ENCODE results near the gene RNASE11. TPM values are rescaled to one million over a fixed set of nuclear protein-coding genes. Genes with fewer than 3 reads are reported as not detected.
"Not testable (repeated sequence)": the region's sequence is repeated elsewhere in the genome, so short reads cannot be mapped to it uniquely, and the experiment has no call there.

RNASE11 gene
- total RNA-seq, 2 experiments from 2014 or later = not detected

GRCh38 chr14:20595726-20596125 is 7.9 kb upstream of the RNASE11 start:
- POLR2A ChIA-PET; H3K36me3 Mint-ChIP-seq (ENCODE audit: low read depth); H3K4me1 Mint-ChIP-seq; H3K9me3 Mint-ChIP-seq; H3K4me3 Mint-ChIP-seq; DNase-seq; H3K27ac Mint-ChIP-seq; CTCF ChIA-PET; H3K27me3 Mint-ChIP-seq: not testable (repeated sequence)

GRCh38 chr14:20592574-20592973 is 4.8 kb upstream of the RNASE11 start:
- Mint-ChIP-seq H3K27ac (no peak overlapping the region), H3K9me3 (no peaks in the 10 kb centered on the region), H3K36me3 (ENCODE audit: low read depth) (no peaks in the 10 kb centered on the region), H3K27me3 (peaks cover 7% of the 10 kb centered on the region), H3K4me1 (peaks cover 5% of the 10 kb centered on the region), H3K4me3 (no peak overlapping the region)
- no peak for DNase-seq
- ChIA-PET POLR2A (no interaction called here), CTCF (interaction anchor here (0.9 kb wide), 1 partner anchor 17 kb away, joined by 3 read pairs; no protein-coding TSS in a partner anchor)

GRCh38 chr14:20591235-20591634 is 3.4 kb upstream of the RNASE11 start, which contains the start of gene RNASE12:
TSS of gene RNASE12 (minus strand) at chr14:20591376. CDS start at chr14:20590723, 653 bp downstream.
- peaks cover 7% of the 10 kb centered on the region for H3K27me3 Mint-ChIP-seq
- H3K36me3 Mint-ChIP-seq (ENCODE audit: low read depth) = no peaks in the 10 kb centered on the region
- peaks cover 12% of the 10 kb centered on the region for H3K4me1 Mint-ChIP-seq
- H3K9me3 Mint-ChIP-seq = no peaks in the 10 kb centered on the region
- H3K4me3 Mint-ChIP-seq = no peak within 1 kb of the TSS
- no peak within 1 kb of the TSS for H3K27ac Mint-ChIP-seq
- ChIA-PET CTCF (no interaction called here), POLR2A (no interaction called here)
- DNase-seq = no peak

GRCh38 chr14:20583908-20584307 is 3.9 kb downstream of the RNASE11 start:
- no peaks in the 10 kb centered on the region for H3K9me3 Mint-ChIP-seq
- POLR2A ChIA-PET = no interaction called here
- CTCF ChIA-PET = no interaction called here
- no peak overlapping the region for H3K27ac Mint-ChIP-seq
- no peaks in the 10 kb centered on the region for H3K36me3 Mint-ChIP-seq (ENCODE audit: low read depth)
- peaks cover 12% of the 10 kb centered on the region for H3K4me1 Mint-ChIP-seq
- no peak for DNase-seq
- H3K4me3 Mint-ChIP-seq = no peak overlapping the region
- peaks cover 9% of the 10 kb centered on the region for H3K27me3 Mint-ChIP-seq

GRCh38 chr14:20583142-20583541 is 4.7 kb downstream of the RNASE11 start:
- H3K36me3 Mint-ChIP-seq (ENCODE audit: low read depth) = no peaks in the 10 kb centered on the region
- H3K27me3 Mint-ChIP-seq = peaks cover 9% of the 10 kb centered on the region
- no peak for DNase-seq
- H3K27ac Mint-ChIP-seq = no peak overlapping the region
- ChIA-PET POLR2A (no interaction called here), CTCF (interaction anchor here (0.6 kb wide), 1 partner anchor 103 kb away, joined by 4 read pairs; no protein-coding TSS in a partner anchor)
- H3K9me3 Mint-ChIP-seq = no peaks in the 10 kb centered on the region
- H3K4me3 Mint-ChIP-seq = no peak overlapping the region
- H3K4me1 Mint-ChIP-seq = peaks cover 12% of the 10 kb centered on the region

- no peak for DNase-seq
- Mint-ChIP-seq H3K4me3 (no peak overlapping the region), H3K36me3 (ENCODE audit: low read depth) (no peaks in the 10 kb centered on the region), H3K4me1 (no peaks in the 10 kb centered on the region), H3K27ac (no peak overlapping the region), H3K9me3 (no peaks in the 10 kb centered on the region), H3K27me3 (peaks cover 4% of the 10 kb centered on the region)
- ChIA-PET CTCF (no interaction called here), POLR2A (no interaction called here)
Observed at GRCh38 chr14:20580242-20580641, 7.6 kb downstream of the RNASE11 start.

- Mint-ChIP-seq H3K4me1 (no peaks in the 10 kb centered on the region), H3K9me3 (no peaks in the 10 kb centered on the region), H3K27ac (no peak overlapping the region), H3K27me3 (peaks cover 7% of the 10 kb centered on the region), H3K4me3 (no peak overlapping the region), H3K36me3 (ENCODE audit: low read depth) (no peaks in the 10 kb centered on the region)
- DNase-seq = no peak
- ChIA-PET CTCF (no interaction called here), POLR2A (no interaction called here)
Observed at GRCh38 chr14:20578784-20579502, 8.9 kb downstream of the RNASE11 start.

- DNase-seq = no peak
- H3K36me3 Mint-ChIP-seq (ENCODE audit: low read depth) = no peaks in the 10 kb centered on the region
- no peaks in the 10 kb centered on the region for H3K4me1 Mint-ChIP-seq
- no peaks in the 10 kb centered on the region for H3K9me3 Mint-ChIP-seq
- no peak overlapping the region for H3K27ac Mint-ChIP-seq
- peaks cover 2% of the 10 kb centered on the region for H3K27me3 Mint-ChIP-seq
- H3K4me3 Mint-ChIP-seq = no peak overlapping the region
- CTCF ChIA-PET = no interaction called here
- POLR2A ChIA-PET = no interaction called here
Observed at GRCh38 chr14:20578325-20578724, 9.5 kb downstream of the RNASE11 start.

GRCh38 chr14:20572382-20572990 is 15.3 kb downstream of the RNASE11 start:
- H3K4me1 Mint-ChIP-seq; H3K9me3 Mint-ChIP-seq; H3K27ac Mint-ChIP-seq; POLR2A ChIA-PET; DNase-seq; H3K36me3 Mint-ChIP-seq (ENCODE audit: low read depth); CTCF ChIA-PET; H3K27me3 Mint-ChIP-seq; H3K4me3 Mint-ChIP-seq: not testable (repeated sequence)

GRCh38 chr14:20570720-20571119 is 17.1 kb downstream of the RNASE11 start:
- CTCF ChIA-PET, H3K27ac Mint-ChIP-seq: not testable (repeated sequence)

GRCh38 chr14:20569865-20570264 is 17.9 kb downstream of the RNASE11 start:
- H3K9me3 Mint-ChIP-seq; H3K27ac Mint-ChIP-seq; DNase-seq; POLR2A ChIA-PET; H3K4me1 Mint-ChIP-seq; H3K4me3 Mint-ChIP-seq; CTCF ChIA-PET; H3K27me3 Mint-ChIP-seq; H3K36me3 Mint-ChIP-seq (ENCODE audit: low read depth): not testable (repeated sequence)

More at GRCh38 chr14:20570720-20571119, 17.1 kb downstream of the RNASE11 start:
- H3K4me3 Mint-ChIP-seq; POLR2A ChIA-PET; H3K36me3 Mint-ChIP-seq (ENCODE audit: low read depth); H3K4me1 Mint-ChIP-seq; DNase-seq; H3K9me3 Mint-ChIP-seq; H3K27me3 Mint-ChIP-seq: not testable (repeated sequence)

- Mint-ChIP-seq H3K27ac (no peak overlapping the region), H3K4me3 (no peak overlapping the region), H3K27me3 (no peaks in the 10 kb centered on the region), H3K4me1 (no peaks in the 10 kb centered on the region), H3K9me3 (peaks cover 7% of the 10 kb centered on the region), H3K36me3 (ENCODE audit: low read depth) (peaks cover 4% of the 10 kb centered on the region)
- ChIA-PET POLR2A (no interaction called here), CTCF (no interaction called here)
- DNase-seq = no peak
Observed at GRCh38 chr14:20569066-20569465, 18.7 kb downstream of the RNASE11 start.

- ChIA-PET POLR2A (no interaction called here), CTCF (no interaction called here)
- no peaks in the 10 kb centered on the region for H3K4me1 Mint-ChIP-seq
Observed at GRCh38 chr14:20568393-20568792, 19.4 kb downstream of the RNASE11 start.

GRCh38 chr14:20567199-20567598 is 20.6 kb downstream of the RNASE11 start:
- not testable (repeated sequence) for H3K27ac Mint-ChIP-seq, H3K9me3 Mint-ChIP-seq

More at GRCh38 chr14:20568393-20568792, 19.4 kb downstream of the RNASE11 start:
- no peak for DNase-seq
- no peak overlapping the region for H3K4me3 Mint-ChIP-seq
- H3K27ac Mint-ChIP-seq = no peak overlapping the region
- H3K36me3 Mint-ChIP-seq (ENCODE audit: low read depth) = peaks cover 4% of the 10 kb centered on the region
- H3K9me3 Mint-ChIP-seq = peaks cover 7% of the 10 kb centered on the region
- no peaks in the 10 kb centered on the region for H3K27me3 Mint-ChIP-seq

More at GRCh38 chr14:20567199-20567598, 20.6 kb downstream of the RNASE11 start:
- H3K4me1 Mint-ChIP-seq; H3K27me3 Mint-ChIP-seq; H3K36me3 Mint-ChIP-seq (ENCODE audit: low read depth); POLR2A ChIA-PET; DNase-seq; H3K4me3 Mint-ChIP-seq; CTCF ChIA-PET: not testable (repeated sequence)

All from activated CD4-positive, alpha-beta memory T cell treated with anti-CD3 and anti-CD28 coated beads, Interleukin-2, amount 10 ng/mL, durations not matched to agents 7 days and 5 days (primary cell).